ACHN (cell line): Measurements from ENCODE around the gene LDLRAD4.
"Not testable (repeated sequence)": the region's sequence is repeated elsewhere in the genome, so short reads cannot be mapped to it uniquely, and the experiment has no call there.

ENCODE experiments used
- DNase-seq: peaks from one replicate; pipeline ENCODE4 v3.0.0-alpha.2; 2015
- in situ Hi-C: cut with HindIII; loops from 2 replicates; pipeline ENCODE4 v1.10.0; 2017; ENCODE audit warnings: low sequenced_read_pairs, low pct_ligation_motif_present, low pct_unique_long_range_greater_than_20kb

The LDLRAD4 gene

GRCh38 chr18:13336841-13337240, 118.3 kb downstream of the LDLRAD4 start:
- in situ Hi-C loops, result no loop called here
- no peak for DNase-seq

GRCh38 chr18:13337369-13337768, 118.8 kb downstream of the LDLRAD4 start:
- no peak for DNase-seq
- in situ Hi-C loops, result no loop called here

DNA sequence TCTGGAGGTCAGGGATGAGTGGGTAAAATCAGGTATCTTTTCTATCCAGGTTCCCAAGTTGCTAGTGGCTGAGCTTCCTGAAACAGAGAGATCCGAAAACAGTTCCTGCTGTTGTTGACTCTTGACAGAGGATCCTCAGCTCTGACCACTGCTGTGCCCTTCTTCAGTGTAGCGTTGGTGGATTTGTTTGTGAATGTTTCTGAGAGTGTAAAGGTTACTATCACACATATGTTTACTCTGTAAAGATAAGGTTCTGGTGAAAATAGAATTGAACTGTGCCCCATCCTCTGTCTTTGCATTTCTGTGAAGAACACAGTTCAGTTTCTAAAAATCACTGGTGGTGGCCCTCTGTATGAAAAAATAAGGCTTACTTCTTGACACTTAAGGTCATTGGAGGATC, 119.8 kb downstream of the LDLRAD4 start:
- in situ Hi-C loops, result no loop called here

GRCh38 chr18:13339653-13340052, 121.1 kb downstream of the LDLRAD4 start:
- DNase-seq, result no peak

More for the DNA sequence above, 119.8 kb downstream of the LDLRAD4 start:
- DNase-seq, result no peak

GRCh38 chr18:13346449-13346848, 127.9 kb downstream of the LDLRAD4 start:
- in situ Hi-C loops, DNase-seq: not testable (repeated sequence)

More at GRCh38 chr18:13339653-13340052, 121.1 kb downstream of the LDLRAD4 start:
- in situ Hi-C loops, result no loop called here

DNA sequence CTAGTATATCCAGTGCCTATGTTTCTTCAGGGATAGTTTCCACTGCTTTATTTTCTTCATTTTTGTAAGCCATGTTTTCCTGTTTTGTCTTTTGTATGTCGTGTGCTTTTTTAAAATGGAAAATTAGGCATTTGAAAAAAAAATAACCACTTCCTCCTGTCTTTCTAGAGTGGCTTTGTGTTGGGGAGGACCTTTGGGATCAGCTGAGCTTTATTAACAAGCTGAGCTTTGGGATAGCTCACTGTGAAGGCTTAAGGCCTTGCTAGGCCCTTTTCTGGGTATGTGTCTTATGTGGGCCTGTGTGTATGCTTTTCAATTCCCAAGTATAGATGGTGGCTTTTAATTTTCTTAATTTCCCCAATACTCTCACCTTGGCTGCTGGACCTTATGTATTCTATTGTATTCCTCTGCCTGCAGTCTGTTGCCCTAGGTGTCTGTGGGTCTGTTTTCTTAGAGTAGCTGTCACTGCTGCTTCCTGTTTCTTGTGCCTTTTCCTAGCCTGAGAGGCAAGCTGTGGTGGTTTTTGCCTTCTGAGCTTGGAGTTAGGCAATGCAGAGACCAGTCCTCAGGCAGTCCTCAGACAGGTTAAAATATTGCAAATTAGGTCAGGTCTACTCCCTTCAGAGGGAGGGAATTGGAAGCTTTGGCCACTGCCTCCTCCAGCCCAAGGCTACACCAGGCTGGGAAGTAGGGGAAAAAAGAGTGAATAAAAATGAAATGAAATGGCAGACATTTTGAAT, 134.7 kb downstream of the LDLRAD4 start:
- in situ Hi-C loops, result no loop called here
- no peak for DNase-seq

DNA sequence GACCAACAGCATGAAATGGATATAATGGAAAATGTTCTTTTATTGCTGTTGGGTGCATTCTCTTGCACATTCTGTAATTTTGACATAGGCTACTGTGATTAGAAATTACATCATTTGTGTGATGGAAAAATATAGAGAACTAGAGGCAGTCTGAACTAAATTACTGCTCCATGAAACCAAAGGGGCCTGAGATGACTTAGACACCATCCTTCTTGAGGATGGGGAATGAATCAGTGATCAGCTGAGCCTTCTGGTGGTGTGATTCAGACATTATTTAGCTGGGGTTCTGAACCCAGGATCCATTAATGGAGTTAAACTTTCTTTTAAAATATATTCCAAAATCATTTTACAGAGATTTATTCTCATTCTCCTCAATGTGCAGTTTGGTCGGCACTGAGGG, 135.8 kb downstream of the LDLRAD4 start:
- DNase-seq, result no peak
- in situ Hi-C loops, result no loop called here

DNA sequence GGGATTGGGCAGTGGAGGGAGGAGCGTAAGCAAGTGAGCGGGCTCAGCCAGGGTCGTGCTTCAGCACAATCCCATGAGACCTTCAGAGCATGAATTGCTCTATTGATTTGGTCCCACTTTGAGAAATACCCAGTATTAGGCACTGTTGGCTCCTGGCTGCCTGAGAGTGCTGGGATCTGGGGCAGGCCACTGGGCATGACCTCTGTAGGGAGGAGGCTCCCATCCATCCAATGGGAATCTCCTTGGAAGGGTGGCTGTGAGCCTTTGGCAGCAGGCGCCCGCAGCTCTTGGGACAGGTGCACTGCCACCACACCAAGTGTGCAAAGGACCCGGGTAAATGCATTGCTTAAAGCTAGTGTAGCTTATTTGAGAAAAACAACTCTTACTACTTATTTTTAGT, 137.5 kb downstream of the LDLRAD4 start:
- DNase-seq, result no peak
- in situ Hi-C loops, result no loop called here

DNA sequence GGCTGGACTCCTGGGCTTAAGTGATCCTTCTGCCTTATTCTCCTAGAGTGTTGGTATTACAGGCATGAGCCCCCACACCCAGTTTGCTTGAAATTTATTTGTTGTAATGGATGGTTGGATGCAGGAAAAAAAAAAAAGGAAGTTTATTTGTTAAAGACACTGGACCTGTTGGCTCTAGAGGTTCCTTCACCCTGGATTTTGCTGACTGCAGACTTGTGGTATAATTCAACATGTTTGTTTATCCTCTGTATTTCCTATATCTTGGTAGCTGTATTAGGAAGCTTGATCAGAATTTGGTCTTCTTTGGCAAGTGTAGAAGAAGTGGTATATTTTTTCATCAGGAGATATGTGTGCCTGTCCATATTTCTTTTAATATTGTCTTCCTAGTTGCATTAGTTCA, 138.7 kb downstream of the LDLRAD4 start:
- no peak for DNase-seq
- in situ Hi-C loops, result no loop called here

DNA sequence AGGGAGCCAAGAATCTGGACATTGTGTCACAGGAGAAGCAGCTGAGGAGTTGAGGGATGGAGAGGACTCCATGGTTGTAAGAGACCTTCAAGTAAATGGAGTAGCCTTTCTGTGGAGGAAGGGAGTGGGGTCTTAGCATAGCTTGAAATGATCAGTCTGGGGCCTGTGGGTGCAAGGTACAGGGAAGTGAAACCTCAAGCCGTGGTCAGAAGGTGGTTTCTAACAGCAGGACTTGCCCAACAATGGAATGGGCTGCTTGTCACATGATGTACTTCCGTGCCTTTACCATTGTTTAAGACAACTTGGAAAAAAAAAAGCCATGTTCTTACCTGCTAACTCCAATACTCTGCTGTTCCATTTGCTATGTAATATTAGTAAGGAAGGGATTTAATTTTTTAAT, 140.7 kb downstream of the LDLRAD4 start:
- in situ Hi-C loops, result no loop called here
- DNase-seq, result no peak

DNA sequence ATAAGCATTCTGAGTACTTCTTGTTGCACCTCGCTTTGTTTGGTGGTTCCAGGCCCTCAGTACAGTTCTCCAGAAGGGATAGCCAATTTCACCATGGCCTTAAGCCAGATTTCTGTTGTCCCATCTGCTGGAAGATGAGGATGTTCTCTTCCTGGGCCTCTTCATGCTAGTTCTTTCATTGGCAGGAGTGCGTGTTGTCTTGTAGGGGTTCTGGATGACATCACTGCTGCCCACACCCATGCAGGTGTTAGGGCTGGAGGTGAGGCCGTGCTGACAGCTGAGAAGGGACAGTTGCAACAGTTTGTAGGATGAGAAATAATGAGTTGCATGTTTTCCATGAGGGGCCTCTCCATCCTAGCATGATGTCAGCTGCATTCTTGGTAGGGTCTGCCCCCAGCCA, 142.9 kb downstream of the LDLRAD4 start:
- in situ Hi-C loops, result no loop called here
- DNase-seq, result no peak

DNA sequence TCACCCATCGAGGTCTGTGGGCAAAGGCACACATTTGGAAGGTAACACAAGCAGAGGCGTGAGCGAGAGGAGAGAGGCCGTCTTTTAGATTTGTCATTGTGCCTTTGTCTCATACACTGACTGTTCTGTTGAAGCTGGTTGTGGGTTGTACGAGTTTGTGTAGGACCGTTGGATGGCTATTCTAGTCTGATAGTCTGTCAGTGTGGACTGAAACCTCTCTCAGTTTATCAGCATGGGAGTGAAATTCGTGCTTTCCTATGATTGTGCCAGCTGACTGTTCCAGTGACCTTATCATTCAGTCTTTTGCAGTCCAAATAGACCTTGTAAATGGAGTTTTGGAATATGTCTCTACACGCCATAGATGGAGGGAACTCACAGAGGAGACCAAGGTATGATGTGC, 143.5 kb downstream of the LDLRAD4 start:
- in situ Hi-C loops, result no loop called here
- no peak for DNase-seq

DNA sequence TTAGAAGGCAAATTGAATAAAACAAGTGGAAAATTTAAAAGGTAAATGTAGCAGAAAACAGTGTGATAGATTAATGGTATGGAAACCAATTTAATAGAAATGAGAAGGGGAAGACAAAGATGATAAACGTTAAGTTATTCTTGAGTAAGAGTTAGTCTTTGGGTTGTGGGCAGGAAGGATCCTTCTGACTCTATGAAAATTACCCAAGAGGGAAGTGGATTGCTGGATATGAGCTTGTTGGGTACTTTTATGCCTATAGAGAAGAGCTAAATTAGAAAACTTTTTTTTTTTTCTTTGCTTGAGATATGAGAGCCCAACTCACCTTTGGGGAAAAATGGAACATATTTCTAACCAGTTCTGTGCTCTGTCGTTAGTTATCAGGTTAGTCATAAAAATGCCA, 144.0 kb downstream of the LDLRAD4 start:
- in situ Hi-C loops, result no loop called here
- no peak for DNase-seq

- in situ Hi-C loops, result no loop called here
- DNase-seq, result no peak
Observed at GRCh38 chr18:13363359-13363758, 144.8 kb downstream of the LDLRAD4 start.

- no peak for DNase-seq
- in situ Hi-C loops, result no loop called here
Observed at GRCh38 chr18:13364721-13365205, 146.2 kb downstream of the LDLRAD4 start.

DNA sequence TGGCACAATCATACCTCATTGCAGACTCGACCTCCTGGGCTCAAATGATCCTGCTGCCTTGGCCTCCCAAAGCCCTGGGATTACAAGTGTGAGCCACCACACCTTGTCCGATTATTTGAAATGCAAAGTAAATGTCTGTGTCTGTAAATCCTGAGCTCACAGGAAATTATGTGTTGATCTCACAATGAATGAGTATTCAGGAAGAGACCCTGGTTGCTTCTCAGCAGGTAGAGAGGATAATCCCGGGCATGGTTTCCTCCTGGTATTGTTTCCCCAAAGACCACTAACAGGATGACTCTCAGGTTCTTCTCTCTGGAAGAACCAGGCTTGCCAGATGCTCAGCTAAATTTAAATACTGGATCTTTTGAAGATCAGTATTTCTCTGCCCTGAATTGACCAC, 147.6 kb downstream of the LDLRAD4 start:
- DNase-seq, result no peak
- in situ Hi-C loops, result no loop called here

- no peak for DNase-seq
- in situ Hi-C loops, result no loop called here
Observed at GRCh38 chr18:13366541-13366940, 148.0 kb downstream of the LDLRAD4 start.

- no peak for DNase-seq
- in situ Hi-C loops, result no loop called here
Observed at GRCh38 chr18:13366962-13367892, 148.7 kb downstream of the LDLRAD4 start.

DNA sequence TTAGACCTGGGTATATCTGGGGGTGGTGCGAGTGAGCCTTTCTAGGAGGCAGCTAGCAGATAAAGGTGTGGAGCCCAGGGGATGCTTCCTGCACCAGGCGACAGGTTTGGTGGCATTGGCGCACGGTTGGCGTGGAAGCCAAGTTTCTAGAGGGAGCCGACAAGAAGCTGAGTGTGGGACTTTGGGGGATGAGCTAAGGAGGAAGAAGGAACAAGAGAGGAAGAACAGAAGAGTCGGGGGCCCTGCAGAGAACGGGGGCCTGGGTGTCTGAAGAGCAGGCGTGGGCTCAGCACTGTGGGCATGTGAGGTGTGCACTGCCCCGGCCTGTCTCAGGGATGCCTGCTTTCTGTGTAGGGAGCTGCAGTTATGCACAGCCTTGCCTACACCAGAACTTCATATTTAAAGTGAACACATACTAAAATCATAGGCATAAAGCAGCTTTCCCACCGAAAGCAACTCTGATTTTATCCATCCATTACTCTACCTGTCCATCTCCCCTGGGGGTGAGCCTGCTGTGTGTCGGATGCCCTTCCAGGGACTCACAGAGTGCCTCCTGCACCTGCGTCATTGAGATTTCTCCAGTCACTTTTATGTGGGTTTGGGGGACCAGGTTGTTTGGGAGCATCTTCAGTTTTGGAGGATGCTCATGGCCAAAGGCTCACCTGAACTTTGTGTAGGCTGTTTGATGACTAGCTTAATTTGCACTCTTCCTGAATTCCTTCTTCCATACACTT, 149.7 kb downstream of the LDLRAD4 start:
- no peak for DNase-seq
- in situ Hi-C loops, result no loop called here
